ENCODE measurements around the gene UBA1.
"Not testable (repeated sequence)": the region's sequence is repeated elsewhere in the genome, so short reads cannot be mapped to it uniquely, and the experiment has no call there.

Gene UBA1

DNA sequence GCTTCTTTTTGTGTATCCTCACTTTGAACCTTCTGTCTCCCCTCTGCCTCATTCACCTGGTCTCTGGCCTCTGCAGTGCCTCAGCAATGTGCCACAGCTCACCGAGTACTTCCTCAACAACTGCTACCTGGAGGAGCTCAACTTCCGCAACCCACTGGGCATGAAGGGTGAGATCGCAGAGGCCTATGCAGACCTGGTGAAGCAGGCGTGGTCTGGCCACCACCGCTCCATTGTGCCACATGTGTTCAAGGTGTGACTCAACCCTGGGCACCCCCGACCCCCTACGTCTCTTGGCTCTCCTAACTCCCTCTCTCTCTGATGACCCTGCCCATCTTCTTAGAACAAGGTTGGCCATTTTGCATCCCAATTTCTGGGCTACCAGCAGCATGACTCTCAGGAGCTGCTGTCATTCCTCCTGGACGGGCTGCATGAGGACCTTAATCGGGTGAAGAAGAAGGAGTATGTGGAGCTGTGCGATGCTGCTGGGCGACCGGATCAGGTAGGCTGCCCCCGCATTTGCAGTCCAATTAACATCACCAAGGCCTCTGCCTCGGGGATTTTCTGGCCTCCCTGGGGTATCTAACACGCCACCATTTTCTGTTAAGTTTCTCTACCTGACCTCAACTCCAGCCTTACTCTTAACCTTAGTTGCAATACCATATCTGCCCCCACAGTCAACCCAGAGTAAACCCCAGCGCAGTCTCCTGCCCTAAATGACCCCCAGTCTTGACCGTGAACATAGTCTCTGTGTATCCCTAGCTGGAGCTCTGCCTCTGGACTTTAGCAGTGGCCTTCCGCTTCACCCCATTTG, 47.8 kb downstream of the UBA1 start:
- Histone ChIP-seq H3K4me1 (ENCODE audit: control insufficient read depth, low read depth, low read length) (no peaks in the 10 kb centered on the region), H3K4me3 (ENCODE audit: low read length) (no peak overlapping the region), H3K9me3 (ENCODE audit: control insufficient read depth, low read depth, low read length) (no peaks in the 10 kb centered on the region), H3K27ac (ENCODE audit: low read length) (no peak overlapping the region), H3K36me3 (ENCODE audit: control insufficient read depth, low read depth, low read length) (peaks cover 40% of the 10 kb centered on the region), H3K27me3 (ENCODE audit: control insufficient read depth, insufficient read depth, low read length) (no peaks in the 10 kb centered on the region), H3K9ac (ENCODE audit: low read length) (no peak overlapping the region)

DNA sequence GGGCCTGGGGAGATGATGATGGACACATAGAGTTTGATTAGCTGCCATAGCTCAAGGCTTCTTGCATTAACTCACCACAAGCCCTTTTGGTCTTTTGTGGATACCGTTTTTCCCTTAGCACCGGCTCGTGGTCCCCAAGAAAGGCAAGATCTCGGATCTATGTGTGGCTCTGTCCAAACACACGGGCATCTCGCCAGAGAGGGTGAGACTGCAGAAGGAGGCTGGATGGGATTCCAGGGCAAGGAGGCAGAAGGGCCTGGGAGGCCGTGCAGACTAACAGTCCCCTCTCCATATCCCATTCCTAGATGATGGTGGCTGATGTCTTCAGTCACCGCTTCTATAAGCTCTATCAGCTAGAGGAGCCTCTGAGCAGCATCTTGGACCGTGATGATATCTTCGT, 48.7 kb downstream of the UBA1 start:
- peaks cover 41% of the 10 kb centered on the region for H3K36me3 ChIP-seq (ENCODE audit: control insufficient read depth, low read depth, low read length)

DNA sequence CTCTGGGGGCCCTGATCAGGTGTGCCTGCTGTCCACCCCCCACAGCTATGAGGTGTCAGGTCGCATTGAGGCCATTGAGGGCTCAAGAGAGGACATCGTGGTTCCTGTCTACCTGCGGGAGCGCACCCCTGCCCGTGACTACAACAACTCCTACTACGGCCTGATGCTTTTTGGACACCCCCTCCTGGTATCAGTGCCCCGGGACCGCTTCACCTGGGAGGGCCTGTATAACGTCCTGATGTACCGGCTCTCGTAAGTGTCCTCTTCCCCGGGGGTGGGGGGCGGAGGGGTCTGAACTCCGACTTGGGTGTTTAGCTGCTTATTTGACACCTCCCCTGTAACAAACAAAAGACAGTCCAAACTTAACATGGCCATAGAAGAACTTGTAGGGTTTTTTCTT, 49.7 kb downstream of the UBA1 start:
- Histone ChIP-seq H3K36me3 (ENCODE audit: control insufficient read depth, low read depth, low read length) (peaks cover 42% of the 10 kb centered on the region), H3K9ac (ENCODE audit: low read length) (no peak overlapping the region), H3K9me3 (ENCODE audit: control insufficient read depth, low read depth, low read length) (no peaks in the 10 kb centered on the region), H3K4me3 (ENCODE audit: low read length) (no peak overlapping the region), H3K4me1 (ENCODE audit: control insufficient read depth, low read depth, low read length) (no peaks in the 10 kb centered on the region), H3K27ac (ENCODE audit: low read length) (no peak overlapping the region), H3K27me3 (ENCODE audit: control insufficient read depth, insufficient read depth, low read length) (no peaks in the 10 kb centered on the region)

More for the DNA sequence above, 48.7 kb downstream of the UBA1 start:
- Histone ChIP-seq H3K9me3 (ENCODE audit: control insufficient read depth, low read depth, low read length) (no peaks in the 10 kb centered on the region), H3K27ac (ENCODE audit: low read length) (no peak overlapping the region), H3K4me1 (ENCODE audit: control insufficient read depth, low read depth, low read length) (no peaks in the 10 kb centered on the region), H3K27me3 (ENCODE audit: control insufficient read depth, insufficient read depth, low read length) (no peaks in the 10 kb centered on the region), H3K9ac (ENCODE audit: low read length) (no peak overlapping the region), H3K4me3 (ENCODE audit: low read length) (no peak overlapping the region)

DNA sequence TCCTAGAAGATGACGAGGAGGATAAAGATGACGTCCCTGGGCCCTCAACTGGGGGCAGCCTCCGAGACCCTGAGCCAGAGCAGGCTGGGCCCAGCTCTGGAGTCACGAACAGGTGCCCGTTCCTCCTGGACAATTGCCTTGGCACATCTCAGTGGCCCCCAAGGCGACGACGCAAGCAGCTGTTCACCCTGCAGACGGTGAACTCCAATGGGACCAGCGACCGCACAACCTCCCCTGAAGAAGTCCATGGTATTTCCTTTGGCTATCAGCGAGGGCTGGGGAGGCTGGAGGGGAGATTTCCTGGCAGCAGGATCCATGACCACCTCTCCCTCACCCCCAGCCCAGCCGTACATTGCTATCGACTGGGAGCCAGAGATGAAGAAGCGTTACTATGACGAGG, 51.0 kb downstream of the UBA1 start:
- peaks cover 41% of the 10 kb centered on the region for H3K36me3 ChIP-seq (ENCODE audit: control insufficient read depth, low read depth, low read length)
- no peaks in the 10 kb centered on the region for H3K4me1 ChIP-seq (ENCODE audit: control insufficient read depth, low read depth, low read length)
- no peaks in the 10 kb centered on the region for H3K9me3 ChIP-seq (ENCODE audit: control insufficient read depth, low read depth, low read length)
- H3K27me3 ChIP-seq (ENCODE audit: control insufficient read depth, insufficient read depth, low read length): no peaks in the 10 kb centered on the region
- no peak overlapping the region for H3K27ac ChIP-seq (ENCODE audit: low read length)
- H3K4me3 ChIP-seq (ENCODE audit: low read length): no peak overlapping the region
- H3K9ac ChIP-seq (ENCODE audit: low read length): no peak overlapping the region

DNA sequence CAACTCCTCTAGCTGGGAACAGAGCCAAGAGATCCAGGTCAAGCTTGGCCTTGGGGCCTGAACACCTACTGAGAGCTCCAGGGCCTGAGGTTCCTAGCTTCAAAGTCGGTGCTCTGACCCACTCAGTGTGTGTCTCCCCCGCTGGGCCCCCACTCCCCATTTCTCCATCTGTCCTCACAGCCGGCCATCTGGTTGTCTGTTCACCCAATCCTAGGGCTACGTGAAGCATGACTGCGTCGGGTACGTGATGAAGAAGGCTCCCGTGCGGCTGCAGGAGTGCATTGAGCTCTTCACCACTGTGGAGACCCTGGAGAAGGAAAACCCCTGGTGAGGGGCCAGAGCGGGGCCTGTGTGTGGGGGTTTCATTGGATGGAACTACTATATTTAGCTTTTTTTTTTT, 51.5 kb downstream of the UBA1 start:
- H3K4me3 ChIP-seq (ENCODE audit: low read length): no peak overlapping the region
- H3K9me3 ChIP-seq (ENCODE audit: control insufficient read depth, low read depth, low read length): no peaks in the 10 kb centered on the region
- H3K36me3 ChIP-seq (ENCODE audit: control insufficient read depth, low read depth, low read length): peaks cover 37% of the 10 kb centered on the region
- H3K4me1 ChIP-seq (ENCODE audit: control insufficient read depth, low read depth, low read length): no peaks in the 10 kb centered on the region
- no peaks in the 10 kb centered on the region for H3K27me3 ChIP-seq (ENCODE audit: control insufficient read depth, insufficient read depth, low read length)
- H3K27ac ChIP-seq (ENCODE audit: low read length): no peak overlapping the region
- H3K9ac ChIP-seq (ENCODE audit: low read length): no peak overlapping the region

DNA sequence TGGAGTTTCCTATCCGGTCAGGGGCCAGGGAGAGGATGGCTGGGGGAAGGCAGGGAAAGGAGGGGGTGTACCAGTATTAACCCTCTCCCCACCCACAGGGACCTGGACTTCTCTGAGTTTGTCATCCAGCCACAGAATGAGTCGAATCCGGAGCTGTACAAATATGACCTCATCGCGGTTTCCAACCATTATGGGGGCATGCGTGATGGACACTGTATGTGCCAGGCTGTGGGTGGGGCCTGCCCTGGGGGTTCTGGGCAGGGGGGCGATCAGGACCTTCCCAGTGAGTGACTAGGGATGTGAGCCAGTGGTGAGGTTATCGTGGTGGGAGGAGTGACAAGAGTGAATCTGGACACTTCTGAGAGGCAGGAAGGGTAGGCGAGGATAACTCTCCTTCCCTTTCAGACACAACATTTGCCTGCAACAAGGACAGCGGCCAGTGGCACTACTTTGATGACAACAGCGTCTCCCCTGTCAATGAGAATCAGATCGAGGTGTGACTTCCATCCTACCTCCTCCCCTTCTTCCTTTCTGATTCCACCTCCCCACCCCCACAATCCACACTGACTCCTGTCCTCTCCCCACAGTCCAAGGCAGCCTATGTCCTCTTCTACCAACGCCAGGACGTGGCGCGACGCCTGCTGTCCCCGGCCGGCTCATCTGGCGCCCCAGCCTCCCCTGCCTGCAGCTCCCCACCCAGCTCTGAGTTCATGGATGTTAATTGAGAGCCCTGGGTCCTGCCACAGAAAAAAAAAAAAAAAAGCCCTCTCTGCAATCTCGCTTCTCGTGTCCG, 53.8 kb downstream of the UBA1 start:
- Histone ChIP-seq H3K27me3 (ENCODE audit: control insufficient read depth, insufficient read depth, low read length) (no peaks in the 10 kb centered on the region), H3K4me3 (ENCODE audit: low read length) (no peak overlapping the region), H3K27ac (ENCODE audit: low read length) (no peak overlapping the region), H3K4me1 (ENCODE audit: control insufficient read depth, low read depth, low read length) (no peaks in the 10 kb centered on the region), H3K9me3 (ENCODE audit: control insufficient read depth, low read depth, low read length) (no peaks in the 10 kb centered on the region), H3K36me3 (ENCODE audit: control insufficient read depth, low read depth, low read length) (peaks cover 21% of the 10 kb centered on the region), H3K9ac (ENCODE audit: low read length) (no peak overlapping the region)

DNA sequence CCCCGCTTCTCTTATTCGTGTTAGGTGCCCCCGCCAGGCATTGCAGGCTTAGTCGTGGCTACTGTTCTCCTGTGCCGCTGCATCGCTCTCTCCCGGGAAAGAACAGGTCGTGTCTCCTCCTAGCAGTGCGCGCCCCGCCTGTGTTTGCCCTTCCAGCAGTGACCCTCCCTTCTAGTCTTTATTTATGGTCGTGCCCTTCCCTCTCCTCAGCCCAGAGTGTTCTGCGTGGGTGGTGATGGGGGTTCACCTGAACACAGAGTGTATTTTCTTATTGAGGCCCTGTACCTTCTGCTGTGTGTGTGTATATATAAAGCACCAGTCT, 54.3 kb downstream of the UBA1 start:
- no peaks in the 10 kb centered on the region for H3K27me3 ChIP-seq (ENCODE audit: control insufficient read depth, insufficient read depth, low read length)
- no peak overlapping the region for H3K27ac ChIP-seq (ENCODE audit: low read length)
- H3K4me1 ChIP-seq (ENCODE audit: control insufficient read depth, low read depth, low read length): no peaks in the 10 kb centered on the region
- H3K9ac ChIP-seq (ENCODE audit: low read length): no peak overlapping the region
- H3K9me3 ChIP-seq (ENCODE audit: control insufficient read depth, low read depth, low read length): no peaks in the 10 kb centered on the region
- peaks cover 18% of the 10 kb centered on the region for H3K36me3 ChIP-seq (ENCODE audit: control insufficient read depth, low read depth, low read length)
- no peak overlapping the region for H3K4me3 ChIP-seq (ENCODE audit: low read length)

DNA sequence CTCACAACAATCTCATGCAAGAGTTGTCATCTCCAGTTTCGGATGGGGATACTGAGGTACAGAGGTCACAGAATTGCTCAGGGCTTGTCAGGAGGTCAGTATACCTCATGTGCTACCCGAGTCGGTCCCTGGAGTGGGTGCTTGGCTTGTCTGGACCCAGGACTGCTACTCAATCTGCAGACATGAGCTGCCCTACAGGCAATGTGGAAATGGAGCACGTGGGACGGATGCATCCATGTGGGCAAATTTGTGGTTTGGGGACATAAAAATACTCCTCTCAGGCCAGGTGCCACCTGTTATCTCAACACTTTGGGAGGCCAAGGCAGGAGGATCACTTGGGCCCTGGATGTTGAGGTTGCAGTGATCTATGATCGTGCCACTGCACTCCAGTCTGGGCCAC, 54.9 kb downstream of the UBA1 start:
- Histone ChIP-seq H3K4me1 (ENCODE audit: control insufficient read depth, low read depth, low read length) (no peaks in the 10 kb centered on the region), H3K27me3 (ENCODE audit: control insufficient read depth, insufficient read depth, low read length) (no peaks in the 10 kb centered on the region), H3K36me3 (ENCODE audit: control insufficient read depth, low read depth, low read length) (peaks cover 16% of the 10 kb centered on the region), H3K27ac (ENCODE audit: low read length) (no peak overlapping the region), H3K9ac (ENCODE audit: low read length) (no peak overlapping the region), H3K9me3 (ENCODE audit: control insufficient read depth, low read depth, low read length) (no peaks in the 10 kb centered on the region), H3K4me3 (ENCODE audit: low read length) (no peak overlapping the region)

DNA sequence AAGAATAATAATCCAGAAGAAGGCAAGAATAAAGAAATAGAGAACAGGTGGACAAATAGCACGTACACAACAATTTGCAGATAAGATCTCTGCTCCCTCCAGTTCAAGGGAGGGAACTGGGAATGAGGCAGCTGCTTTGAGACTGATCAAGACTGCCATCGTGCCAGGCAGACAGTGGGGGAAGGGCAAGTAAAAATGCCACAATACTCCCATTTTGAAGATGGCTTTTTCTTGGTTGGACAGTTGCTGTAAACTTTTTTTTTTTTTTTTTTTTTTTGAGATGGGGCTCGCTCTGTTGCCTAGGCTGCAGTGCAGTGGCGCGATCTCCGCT, 56.4 kb downstream of the UBA1 start:
- no peak overlapping the region for H3K9ac ChIP-seq (ENCODE audit: low read length)
- no peak overlapping the region for H3K27ac ChIP-seq (ENCODE audit: low read length)
- H3K36me3 ChIP-seq (ENCODE audit: control insufficient read depth, low read depth, low read length): peaks cover 8% of the 10 kb centered on the region
- H3K4me3 ChIP-seq (ENCODE audit: low read length): no peak overlapping the region
- H3K9me3 ChIP-seq (ENCODE audit: control insufficient read depth, low read depth, low read length): peaks cover 5% of the 10 kb centered on the region
- no peaks in the 10 kb centered on the region for H3K4me1 ChIP-seq (ENCODE audit: control insufficient read depth, low read depth, low read length)
- no peaks in the 10 kb centered on the region for H3K27me3 ChIP-seq (ENCODE audit: control insufficient read depth, insufficient read depth, low read length)

DNA sequence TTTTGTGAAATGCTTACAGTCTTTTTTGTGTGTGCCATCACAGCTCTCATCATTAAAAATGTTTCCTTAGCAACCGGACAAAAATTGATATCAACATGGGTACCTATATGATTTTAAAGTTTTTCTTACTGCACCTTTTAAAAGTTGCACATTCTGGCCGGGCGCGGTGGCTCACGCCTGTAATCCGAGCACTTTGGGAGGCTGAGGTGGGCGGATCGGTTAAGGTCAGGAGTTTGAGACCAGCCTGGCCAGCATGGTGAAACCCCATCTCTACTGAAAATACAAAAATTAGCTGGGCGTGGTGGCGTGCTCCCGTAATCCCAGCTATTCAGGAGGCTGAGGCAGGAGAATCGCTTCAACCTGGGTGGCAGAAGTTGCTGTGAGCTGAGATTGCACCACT, 64.0 kb downstream of the UBA1 start:
- H3K27me3 ChIP-seq (ENCODE audit: control insufficient read depth, insufficient read depth, low read length); H3K9ac ChIP-seq (ENCODE audit: low read length); H3K4me1 ChIP-seq (ENCODE audit: control insufficient read depth, low read depth, low read length); H3K27ac ChIP-seq (ENCODE audit: low read length); H3K36me3 ChIP-seq (ENCODE audit: control insufficient read depth, low read depth, low read length); H3K4me3 ChIP-seq (ENCODE audit: low read length): not testable (repeated sequence)
- H3K9me3 ChIP-seq (ENCODE audit: control insufficient read depth, low read depth, low read length): peaks cover 16% of the 10 kb centered on the region
